Naive thymus-derived CD8-positive, alpha-beta T cell (primary cell): ENCODE results near the gene CHST11. TPM values are rescaled to one million over a fixed set of nuclear protein-coding genes. Genes with fewer than 3 reads are reported as not detected.

ENCODE experiments used
- ATAC-seq, 2 donors: fragments of 150-1000 bp; cut with Tn5 transposase in 1 of 2; sonication (Bioruptor Pico), chemical (Tn5 transposase) in 1 of 2; 1 replicate in 1 of 2; 2 replicates in 1 of 2; pipeline ENCODE4 v1.10.0; 2021; ENCODE audit warnings: mild to moderate bottlenecking in 2 of 2, moderate library complexity in 2 of 2
- POLR2A ChIA-PET: fragments of 350-600 bp; sonication (Branson Sonifier 250); formaldehyde crosslinking; loops from one replicate; lab custom pipeline; 2021; ENCODE audit warnings: antibody characterized with exemption; lab: Charles Lee
- DNase-seq, 10 donors: peaks; one replicate each; pipeline versions ENCODE4 v3.0.0 to v3.0.0-alpha.2; 2020 to 2022
- H3K27ac Mint-ChIP-seq, 10 donors: one replicate each; pipeline ENCODE4 v1.8.0; 2020 to 2022; ENCODE audit warnings: mild to moderate bottlenecking in 10 of 10, mixed read lengths in 10 of 10, moderate library complexity in 4 of 10, inconsistent platforms in 1 of 10
- H3K27me3 Mint-ChIP-seq, 5 donors: one replicate each; pipeline ENCODE4 v1.8.0; 2021 to 2022; ENCODE audit warnings: mixed read lengths in 5 of 5
- H3K36me3 Mint-ChIP-seq, 3 donors: one replicate each; pipeline ENCODE4 v1.8.0; 2020 to 2022; ENCODE audit warnings: mixed read lengths in 3 of 3, mild to moderate bottlenecking in 2 of 3, inconsistent platforms in 1 of 3
- H3K4me1 Mint-ChIP-seq, 4 donors: one replicate each; pipeline ENCODE4 v1.8.0; 2021 to 2022; ENCODE audit warnings: mixed read lengths in 4 of 4
- H3K4me3 Mint-ChIP-seq, 10 donors: one replicate each; pipeline ENCODE4 v1.8.0; 2020 to 2022; ENCODE audit warnings: mild to moderate bottlenecking in 10 of 10, mixed read lengths in 10 of 10, moderate library complexity in 6 of 10, inconsistent platforms in 1 of 10
- H3K9me3 Mint-ChIP-seq, 9 donors: one replicate each; pipeline ENCODE4 v1.8.0; 2020 to 2022; ENCODE audit warnings: mixed read lengths in 9 of 9, mild to moderate bottlenecking in 3 of 9, inconsistent platforms in 1 of 9, moderate library complexity in 1 of 9
- polyA plus RNA-seq, 3 donors: library from polyadenylated mRNA; unstranded; fragments of 300-500 nt; fragmentation: Illumina TruSeq; gene quantifications; one replicate each; pipeline ENCODE4 v1.2.3, GENCODE V29; 2021
- total RNA-seq, 8 experiments: library from RNA in 2 of 8; stranded (reverse) in 2 of 8; gene quantifications; one replicate each; pipeline ENCODE4 v1.2.3 and lab custom pipeline; 2021 to 2026

The CHST11 gene
- total and polyA plus RNA-seq, 5 experiments from 2014 or later = 23.1 to 35.6 (median 26.8) TPM

- DNase-seq (no peak), ATAC-seq (no peak)
- H3K4me3 Mint-ChIP-seq = no peak overlapping the region
- peaks cover 24 to 82% (median 65%) of the 10 kb centered on the region in 4 donors for H3K4me1 Mint-ChIP-seq
- no peaks in the 10 kb centered on the region for H3K27me3 Mint-ChIP-seq
- no peaks in the 10 kb centered on the region for H3K9me3 Mint-ChIP-seq
- no peaks in the 10 kb centered on the region for H3K36me3 Mint-ChIP-seq
- POLR2A ChIA-PET = no interaction called here
- peak overlapping the region in 1 of 10 donors; percentile 16 for H3K27ac Mint-ChIP-seq
Measured at GRCh38 chr12:104536841-104537240, 80.1 kb downstream of the CHST11 start.

DNA sequence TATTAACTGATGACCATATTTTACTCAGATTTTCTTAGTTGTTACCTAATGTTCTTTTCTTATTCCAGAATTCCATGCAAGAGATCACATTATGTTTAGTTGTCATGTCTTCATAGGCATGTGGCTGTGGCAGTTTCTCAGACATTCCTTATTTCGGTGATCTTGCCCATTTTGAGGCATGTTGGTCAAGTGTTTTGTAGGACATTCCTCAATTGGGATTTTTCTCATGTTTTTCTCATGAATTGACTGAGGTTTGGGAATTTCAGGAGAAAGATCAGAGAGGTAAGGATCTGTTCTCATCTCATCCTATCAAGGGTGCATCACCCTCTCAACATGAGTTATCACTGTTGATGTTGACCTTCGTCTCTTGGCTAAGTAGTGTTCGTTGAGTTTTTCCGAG is 81.3 kb downstream of the CHST11 start:
- ATAC-seq = no peak
- Mint-ChIP-seq H3K27ac (no peak overlapping the region), H3K4me1 (peaks cover 19 to 80% (median 63%) of the 10 kb centered on the region in 4 donors)

GRCh38 chr12:104538891-104539462 is 82.2 kb downstream of the CHST11 start:
- Mint-ChIP-seq H3K36me3 (peaks cover 0 to 1% (median 0%) of the 10 kb centered on the region in 3 donors), H3K4me3 (no peak overlapping the region)

More for the DNA sequence above, 81.3 kb downstream of the CHST11 start:
- Mint-ChIP-seq H3K9me3 (peaks cover 0 to 3% (median 0%) of the 10 kb centered on the region in 9 donors), H3K36me3 (peaks cover 0 to 1% (median 0%) of the 10 kb centered on the region in 3 donors), H3K4me3 (no peak overlapping the region), H3K27me3 (no peaks in the 10 kb centered on the region)
- DNase-seq = no peak
- POLR2A ChIA-PET = no interaction called here

DNA sequence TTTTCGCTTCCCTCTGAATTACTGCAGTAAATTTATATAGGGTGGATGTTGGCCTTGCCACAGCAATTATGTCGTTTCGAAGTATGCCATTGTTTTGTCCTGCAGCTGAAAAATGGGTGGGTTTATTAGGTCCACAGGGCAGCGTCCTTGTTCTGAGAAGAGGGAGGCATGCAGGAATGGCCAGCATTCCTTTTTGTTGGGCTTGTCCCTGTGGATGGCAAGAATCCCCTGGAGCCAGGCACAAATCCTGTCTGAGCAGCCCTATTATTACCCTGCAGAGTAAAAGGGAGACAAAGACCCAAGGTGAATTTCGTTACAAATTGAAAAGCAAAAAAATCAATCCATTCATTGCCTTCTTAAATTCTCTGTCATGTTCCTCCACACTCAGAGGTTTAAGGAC is 88.1 kb downstream of the CHST11 start:
- no peak for DNase-seq
- Mint-ChIP-seq H3K9me3 (peaks cover 0 to 3% (median 0%) of the 10 kb centered on the region in 9 donors), H3K4me3 (peak overlapping the region in 1 of 10 donors; percentile 10), H3K27ac (no peak overlapping the region), H3K27me3 (no peaks in the 10 kb centered on the region), H3K36me3 (peaks cover 0 to 1% (median 0%) of the 10 kb centered on the region in 3 donors), H3K4me1 (peaks cover 26 to 83% (median 58%) of the 10 kb centered on the region in 4 donors)
- ATAC-seq = no peak
- POLR2A ChIA-PET = no interaction called here

More at GRCh38 chr12:104538891-104539462, 82.2 kb downstream of the CHST11 start:
- H3K4me1 Mint-ChIP-seq = peaks cover 21 to 79% (median 58%) of the 10 kb centered on the region in 4 donors
- POLR2A ChIA-PET = no interaction called here
- no peaks in the 10 kb centered on the region for H3K27me3 Mint-ChIP-seq
- peaks cover 0 to 3% (median 0%) of the 10 kb centered on the region in 9 donors for H3K9me3 Mint-ChIP-seq
- DNase-seq = no peak
- no peak for ATAC-seq
- peak overlapping the region in 1 of 10 donors; percentile 27 for H3K27ac Mint-ChIP-seq

GRCh38 chr12:104546575-104546974 is 89.8 kb downstream of the CHST11 start:
- POLR2A ChIA-PET = interaction anchor here (1.0 kb wide), 1 partner anchor 19 kb away, joined by 4 read pairs; no protein-coding TSS in a partner anchor
- DNase-seq = no peak
- ATAC-seq = no peak
- Mint-ChIP-seq H3K4me1 (peaks cover 27 to 86% (median 54%) of the 10 kb centered on the region in 4 donors), H3K4me3 (no peak overlapping the region), H3K27me3 (no peaks in the 10 kb centered on the region), H3K27ac (no peak overlapping the region), H3K9me3 (peaks cover 0 to 3% (median 0%) of the 10 kb centered on the region in 9 donors), H3K36me3 (peaks cover 0 to 4% (median 0%) of the 10 kb centered on the region in 3 donors)

- Mint-ChIP-seq H3K4me3 (peak overlapping the region in 1 of 10 donors; percentile 29), H3K27me3 (no peaks in the 10 kb centered on the region), H3K36me3 (peaks cover 0 to 4% (median 0%) of the 10 kb centered on the region in 3 donors), H3K4me1 (peaks cover 31 to 88% (median 57%) of the 10 kb centered on the region in 4 donors), H3K9me3 (peaks cover 0 to 3% (median 0%) of the 10 kb centered on the region in 9 donors), H3K27ac (peak overlapping the region in 1 of 10 donors; percentile 12)
- DNase-seq = no peak
- POLR2A ChIA-PET = interaction anchor here (1.0 kb wide), 1 partner anchor 18 kb away, joined by 4 read pairs; no protein-coding TSS in a partner anchor
- no peak for ATAC-seq
Measured at GRCh38 chr12:104547235-104547634, 90.5 kb downstream of the CHST11 start.

DNA sequence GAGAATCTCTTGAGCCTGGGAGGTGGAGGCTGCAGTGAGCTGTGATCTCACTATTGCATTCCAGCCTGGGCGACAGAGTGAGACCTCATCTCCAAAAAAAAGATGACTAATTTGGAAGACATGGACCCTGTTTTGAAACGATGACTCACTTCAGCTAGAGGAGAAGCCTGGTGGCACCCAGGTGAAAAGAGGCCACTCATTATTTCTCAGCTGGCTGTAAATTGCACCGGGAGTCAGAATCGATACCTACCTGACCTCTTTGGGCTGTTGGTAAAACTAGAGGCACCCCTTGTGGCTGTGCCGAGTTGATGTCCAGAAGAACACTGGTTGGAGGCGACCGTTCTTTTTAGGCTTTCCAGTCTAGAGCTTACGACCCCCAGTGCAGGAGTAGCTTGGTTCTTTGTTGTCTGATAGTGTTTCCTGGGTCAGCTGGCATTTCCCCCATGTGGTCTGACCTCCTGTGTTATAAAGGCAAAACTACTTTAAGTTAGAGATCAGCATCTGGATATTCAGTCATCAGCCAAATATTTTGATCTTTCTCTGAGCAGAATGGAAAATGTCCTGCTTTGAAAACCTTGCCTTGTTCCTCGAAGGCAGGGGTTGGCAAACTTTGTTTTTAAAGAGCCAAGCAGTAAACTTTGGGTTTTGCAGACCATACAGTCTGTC is 93.2 kb downstream of the CHST11 start:
- POLR2A ChIA-PET = interaction anchor here (1.0 kb wide), 1 partner anchor 32 kb away, joined by 3 read pairs; no protein-coding TSS in a partner anchor
- H3K4me3 Mint-ChIP-seq = no peak overlapping the region
- peak overlapping the region in 1 of 10 donors; percentile 12 for H3K27ac Mint-ChIP-seq
- H3K9me3 Mint-ChIP-seq = peaks cover 0 to 13% (median 5%) of the 10 kb centered on the region in 9 donors
- DNase-seq (no peak), ATAC-seq (no peak)
- H3K27me3 Mint-ChIP-seq = no peaks in the 10 kb centered on the region
- H3K4me1 Mint-ChIP-seq = peaks cover 38 to 92% (median 66%) of the 10 kb centered on the region in 4 donors
- peaks cover 0 to 10% (median 9%) of the 10 kb centered on the region in 3 donors for H3K36me3 Mint-ChIP-seq

DNA sequence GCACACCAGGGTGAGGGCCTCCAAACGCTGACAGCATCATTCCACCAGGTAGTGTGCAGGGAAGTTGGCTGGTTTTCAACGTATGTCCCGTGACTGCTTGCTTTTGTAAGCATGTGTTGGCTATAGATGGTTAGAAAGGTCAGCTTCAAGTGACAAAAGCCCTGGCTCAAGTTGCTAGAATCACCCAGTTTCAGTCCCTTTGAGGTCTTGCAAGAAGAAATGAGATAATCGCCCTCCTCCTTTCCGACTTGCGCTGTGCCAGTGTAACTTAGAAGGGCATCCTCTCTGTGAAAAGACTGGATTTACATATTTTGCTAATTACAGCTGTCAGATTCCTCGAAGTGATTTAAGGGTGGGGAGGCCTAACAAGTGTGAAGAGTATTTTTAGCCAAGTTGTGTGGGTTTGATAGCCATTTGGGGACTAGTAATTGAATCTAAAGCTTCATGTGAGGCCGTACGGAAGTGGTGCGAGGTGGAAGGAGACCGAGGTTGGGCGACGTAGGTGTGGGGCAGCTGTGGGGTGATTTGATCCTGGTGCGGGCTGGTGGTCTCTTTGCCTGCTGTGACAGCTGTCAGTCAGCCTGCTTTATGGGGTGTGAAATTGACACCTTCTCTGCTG is 94.7 kb downstream of the CHST11 start:
- no peaks in the 10 kb centered on the region for H3K27me3 Mint-ChIP-seq
- H3K36me3 Mint-ChIP-seq = peaks cover 0 to 10% (median 9%) of the 10 kb centered on the region in 3 donors
- POLR2A ChIA-PET = no interaction called here
- peaks cover 0 to 13% (median 5%) of the 10 kb centered on the region in 9 donors for H3K9me3 Mint-ChIP-seq
- H3K27ac Mint-ChIP-seq = peak overlapping the region in 1 of 10 donors; percentile 27
- DNase-seq = no peak
- H3K4me1 Mint-ChIP-seq = peaks cover 40 to 88% (median 65%) of the 10 kb centered on the region in 4 donors
- H3K4me3 Mint-ChIP-seq = no peak overlapping the region
- ATAC-seq = no peak

GRCh38 chr12:104553421-104553820 is 96.7 kb downstream of the CHST11 start:
- no peaks in the 10 kb centered on the region for H3K27me3 Mint-ChIP-seq
- H3K27ac Mint-ChIP-seq = peak overlapping the region in 3 of 10 donors; percentile 19 to 51 (median 28)
- H3K9me3 Mint-ChIP-seq = peaks cover 0 to 13% (median 5%) of the 10 kb centered on the region in 9 donors
- peak overlapping the region in 1 of 10 donors; percentile 5 for H3K4me3 Mint-ChIP-seq
- DNase-seq = no peak
- H3K36me3 Mint-ChIP-seq = peaks cover 2 to 10% (median 9%) of the 10 kb centered on the region in 3 donors
- no peak for ATAC-seq
- POLR2A ChIA-PET = no interaction called here
- H3K4me1 Mint-ChIP-seq = peaks cover 34 to 76% (median 64%) of the 10 kb centered on the region in 4 donors

GRCh38 chr12:104555648-104556047 is 98.9 kb downstream of the CHST11 start:
- Mint-ChIP-seq H3K4me3 (no peak overlapping the region), H3K27ac (peak overlapping the region in 2 of 10 donors; percentile 22 to 49), H3K4me1 (peaks cover 32 to 67% (median 61%) of the 10 kb centered on the region in 4 donors), H3K27me3 (no peaks in the 10 kb centered on the region), H3K9me3 (peaks cover 0 to 13% (median 5%) of the 10 kb centered on the region in 9 donors), H3K36me3 (peaks cover 2 to 11% (median 9%) of the 10 kb centered on the region in 3 donors)
- no peak for DNase-seq
- no peak for ATAC-seq
- POLR2A ChIA-PET = no interaction called here

- Mint-ChIP-seq H3K4me3 (no peak overlapping the region), H3K4me1 (peaks cover 23 to 52% (median 47%) of the 10 kb centered on the region in 4 donors), H3K9me3 (peaks cover 0 to 12% (median 5%) of the 10 kb centered on the region in 9 donors), H3K27ac (peak overlapping the region in 2 of 10 donors; percentile 43 to 66), H3K36me3 (peaks cover 2 to 9% (median 9%) of the 10 kb centered on the region in 3 donors), H3K27me3 (no peaks in the 10 kb centered on the region)
- POLR2A ChIA-PET = no interaction called here
- DNase-seq (no peak), ATAC-seq (no peak)
Measured at GRCh38 chr12:104557488-104558195, 100.9 kb downstream of the CHST11 start.

GRCh38 chr12:104560881-104561280 is 104.1 kb downstream of the CHST11 start:
- ATAC-seq (no peak), DNase-seq (no peak)
- POLR2A ChIA-PET = no interaction called here
- H3K4me3 Mint-ChIP-seq = no peak overlapping the region
- peaks cover 0 to 13% (median 4%) of the 10 kb centered on the region in 9 donors for H3K9me3 Mint-ChIP-seq
- H3K36me3 Mint-ChIP-seq = peaks cover 11 to 17% (median 12%) of the 10 kb centered on the region in 3 donors
- peaks cover 14 to 34% (median 30%) of the 10 kb centered on the region in 4 donors for H3K4me1 Mint-ChIP-seq
- no peaks in the 10 kb centered on the region for H3K27me3 Mint-ChIP-seq
- no peak overlapping the region for H3K27ac Mint-ChIP-seq
